ENCODE data around the gene ACSM3. TPM values are rescaled to one million over a fixed set of nuclear protein-coding genes. Genes with fewer than 3 reads are reported as not detected.

Gene ACSM3
- total and polyA plus RNA-seq, 2 donors (not counting 3 experiments of a cell fraction or from before 2014, with no cell fraction given): 23.7 to 37.3 TPM

GRCh38 chr16:20782470-20782869, 18.7 kb downstream of the ACSM3 start:
- no peak overlapping the region for H3K9ac ChIP-seq (replicated peaks; ENCODE audit: extremely low read depth, insufficient read depth, low read length)
- DNase-seq (ENCODE audit: low read depth, low spot score) (no peak), FAIRE-seq (no peak)
- BruUV-seq (replicated peaks): no TSS peak
- TF ChIP-seq FOS (IDR thresholded peaks at IDR 0.05; ENCODE audit: borderline replicate concordance, insufficient read depth, low read length) (no peak), POLR2A (IDR thresholded peaks at IDR 0.05; ENCODE audit: low read depth, low read length) (no peak), GATA2 (IDR thresholded peaks at IDR 0.05; ENCODE audit: insufficient read depth, insufficient read length, low read depth, low read length) (no peak), MAX (IDR thresholded peaks at IDR 0.05; ENCODE audit: insufficient read depth, insufficient read length) (no peak), MYC (IDR thresholded peaks at IDR 0.05; ENCODE audit: low read depth, low read length) (no peak), CTCF (IDR thresholded peaks at IDR 0.05; ENCODE audit: extremely low read depth in 1 of 2, insufficient read depth in 1 of 2, low read depth in 1 of 2, low read length in 2 of 2) (no peak), JUN (IDR thresholded peaks at IDR 0.05; ENCODE audit: borderline replicate concordance, insufficient read depth, insufficient read length, low read depth) (no peak), POLR2AphosphoS5 (IDR thresholded peaks at IDR 0.05; ENCODE audit: insufficient read depth, low read depth, low read length) (no peak), EZH2 (IDR thresholded peaks at IDR 0.05; ENCODE audit: borderline replicate concordance, low read depth, low read length, severe bottlenecking) (no peak)
- dilution Hi-C loops (cut with MboI; ENCODE audit: extremely low pct_ligation_motif_present, low sequenced_read_pairs): no loop called here
- H3K79me2 ChIP-seq (ENCODE audit: control insufficient read depth, insufficient read depth, low read length): no peaks in the 10 kb centered on the region
- H3K4me1 ChIP-seq (ENCODE audit: control insufficient read depth, extremely low read depth, insufficient read depth, low read length): no peaks in the 10 kb centered on the region
- H3K27me3 ChIP-seq (ENCODE audit: control insufficient read depth in 2 of 2, insufficient read depth in 2 of 2, low read length in 2 of 2): peaks cover 0 to 1% of the 10 kb centered on the region in 2 experiments
- no peaks in the 10 kb centered on the region for H3K9me3 ChIP-seq (replicated peaks; ENCODE audit: control insufficient read depth, insufficient read depth, low read length)
- no peak overlapping the region for H3K27ac ChIP-seq (ENCODE audit: insufficient read depth, low read depth, low read length)
- H3K9me1 ChIP-seq (replicated peaks; ENCODE audit: control insufficient read depth, extremely low read depth, insufficient read depth, low read length): no peaks in the 10 kb centered on the region
- H4K20me1 ChIP-seq (replicated peaks; ENCODE audit: control insufficient read depth, extremely low read depth, insufficient read depth, low read length): no peaks in the 10 kb centered on the region
- no peaks in the 10 kb centered on the region for H3K36me3 ChIP-seq (ENCODE audit: control insufficient read depth in 2 of 2, extremely low read depth in 1 of 2, insufficient read depth in 2 of 2, low read length in 2 of 2)
- intact Hi-C loops (cut with micrococcal nuclease): no loop called here
- H3K4me3 ChIP-seq (replicated peaks in 1 of 3; ENCODE audit: insufficient read depth in 1 of 3, low read depth in 1 of 3, low read length in 3 of 3): no peak overlapping the region
- ChIA-PET CTCF (interaction anchor here (1.1 kb wide), 1 partner anchor 8 kb away, joined by 6 read pairs; no protein-coding TSS in a partner anchor), POLR2A (interaction anchor here (0.5 kb wide), 1 partner anchor 11 kb away, joined by 3 read pairs; no protein-coding TSS in a partner anchor)
- H3K4me2 ChIP-seq (ENCODE audit: insufficient read depth, low read length): no peak overlapping the region
- H2AFZ ChIP-seq (ENCODE audit: low read depth, low read length): no peak overlapping the region

Measured in endothelial cell of umbilical vein (primary cell).